ENCODE data around the gene KRTAP1-5. TPM values are rescaled to one million over a fixed set of nuclear protein-coding genes. Genes with fewer than 3 reads are reported as not detected.
A peak's percentile ranks its signal among the peaks of the same experiment; 100 is the strongest.

Gene KRTAP1-5
- total RNA-seq, 1 experiment from 2014 or later: not detected

GRCh38 chr17:41008811-41009210 is 18.2 kb downstream of the KRTAP1-5 start, which contains the start of gene KRTAP3-1:
KRTAP3-1 (minus strand) TSS chr17:41009128; CDS start chr17:41009074, 54 bp downstream.
- Histone ChIP-seq H4K20me1 (ENCODE audit: insufficient read depth) (no peaks in the 10 kb centered on the region), H3K79me2 (ENCODE audit: low read depth) (no peaks in the 10 kb centered on the region), H2AFZ (no peak within 1 kb of the TSS), H3K4me3 (no peak within 1 kb of the TSS), H3F3A (ENCODE audit: insufficient read depth, low read depth) (peaks cover 39% of the 10 kb centered on the region), H3K4me1 (replicated peaks; ENCODE audit: insufficient read depth) (peaks cover 51% of the 10 kb centered on the region), H3K36me3 (ENCODE audit: low read depth) (no peaks in the 10 kb centered on the region), H3K4me2 (peak within 1 kb of the TSS; percentile 34), H3K27ac (peak within 1 kb of the TSS; percentile 59), H3K9me3 (ENCODE audit: insufficient read depth, low read depth) (no peaks in the 10 kb centered on the region; the same call in 1 of the 2 replicates), H3K9me2 (ENCODE audit: insufficient read depth) (no peaks in the 10 kb centered on the region), H3K27me3 (ENCODE audit: insufficient read depth, low read depth) (no peaks in the 10 kb centered on the region)
- ChIA-PET CTCF (no interaction called here), POLR2A (ENCODE audit: unreplicated experiment) (interaction anchor here (1.0 kb wide), 1 partner anchor 486 kb away, joined by 8 read pairs; no protein-coding TSS in a partner anchor)
- intact Hi-C loops (cut with micrococcal nuclease; ENCODE audit: unreplicated experiment): no loop called here
- no peak for TF ChIP-seq EZH2 (IDR thresholded peaks at IDR 0.05; ENCODE audit: low read depth)
- TF ChIP-seq, protein P1, sequence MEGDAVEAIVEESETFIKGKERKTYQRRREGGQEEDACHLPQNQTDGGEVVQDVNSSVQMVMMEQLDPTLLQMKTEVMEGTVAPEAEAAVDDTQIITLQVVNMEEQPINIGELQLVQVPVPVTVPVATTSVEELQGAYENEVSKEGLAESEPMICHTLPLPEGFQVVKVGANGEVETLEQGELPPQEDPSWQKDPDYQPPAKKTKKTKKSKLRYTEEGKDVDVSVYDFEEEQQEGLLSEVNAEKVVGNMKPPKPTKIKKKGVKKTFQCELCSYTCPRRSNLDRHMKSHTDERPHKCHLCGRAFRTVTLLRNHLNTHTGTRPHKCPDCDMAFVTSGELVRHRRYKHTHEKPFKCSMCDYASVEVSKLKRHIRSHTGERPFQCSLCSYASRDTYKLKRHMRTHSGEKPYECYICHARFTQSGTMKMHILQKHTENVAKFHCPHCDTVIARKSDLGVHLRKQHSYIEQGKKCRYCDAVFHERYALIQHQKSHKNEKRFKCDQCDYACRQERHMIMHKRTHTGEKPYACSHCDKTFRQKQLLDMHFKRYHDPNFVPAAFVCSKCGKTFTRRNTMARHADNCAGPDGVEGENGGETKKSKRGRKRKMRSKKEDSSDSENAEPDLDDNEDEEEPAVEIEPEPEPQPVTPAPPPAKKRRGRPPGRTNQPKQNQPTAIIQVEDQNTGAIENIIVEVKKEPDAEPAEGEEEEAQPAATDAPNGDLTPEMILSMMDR (conservative IDR thresholded peaks at IDR 0.05): no peak
- DNase-seq: no peak
- no TSS peak for BruUV-seq (replicated peaks)

GRCh38 chr17:41004397-41004796 is 22.6 kb downstream of the KRTAP1-5 start:
- POLR2A ChIA-PET (ENCODE audit: unreplicated experiment): no interaction called here
- CTCF ChIA-PET: no interaction called here
- H3K9me2 ChIP-seq (ENCODE audit: insufficient read depth): no peaks in the 10 kb centered on the region

GRCh38 chr17:41003926-41004325 is 23.1 kb downstream of the KRTAP1-5 start:
- ChIA-PET POLR2A (ENCODE audit: unreplicated experiment) (no interaction called here), CTCF (interaction anchor here (0.7 kb wide), 1 partner anchor 14 kb away, joined by 3 read pairs; no protein-coding TSS in a partner anchor)
- no peak overlapping the region for H2AFZ ChIP-seq
- H3F3A ChIP-seq (ENCODE audit: insufficient read depth, low read depth): peaks cover 8% of the 10 kb centered on the region; the same call in 1 of the 2 replicates
- no peaks in the 10 kb centered on the region for H3K36me3 ChIP-seq (ENCODE audit: low read depth)
- no peaks in the 10 kb centered on the region for H4K20me1 ChIP-seq (ENCODE audit: insufficient read depth)
- H3K27me3 ChIP-seq (ENCODE audit: insufficient read depth, low read depth): no peaks in the 10 kb centered on the region
- H3K4me3 ChIP-seq: no peak overlapping the region
- H3K4me2 ChIP-seq: no peak overlapping the region
- intact Hi-C loops (cut with micrococcal nuclease; ENCODE audit: unreplicated experiment): no loop called here
- no peaks in the 10 kb centered on the region for H3K79me2 ChIP-seq (ENCODE audit: low read depth)
- BruUV-seq (replicated peaks): no TSS peak
- no peak overlapping the region for H3K27ac ChIP-seq
- H3K9me3 ChIP-seq (ENCODE audit: insufficient read depth, low read depth): peaks cover 4% of the 10 kb centered on the region; the same call in 1 of the 2 replicates
- no peak for DNase-seq
- no peaks in the 10 kb centered on the region for H3K9me2 ChIP-seq (ENCODE audit: insufficient read depth)
- peaks cover 23% of the 10 kb centered on the region for H3K4me1 ChIP-seq (replicated peaks; ENCODE audit: insufficient read depth)
- no peak for TF ChIP-seq EZH2 (IDR thresholded peaks at IDR 0.05; ENCODE audit: low read depth)
- TF ChIP-seq, protein P1 (conservative IDR thresholded peaks at IDR 0.05): no peak

More at GRCh38 chr17:41004397-41004796, 22.6 kb downstream of the KRTAP1-5 start:
- no peak overlapping the region for H3K4me3 ChIP-seq
- peaks cover 12% of the 10 kb centered on the region for H3F3A ChIP-seq (ENCODE audit: insufficient read depth, low read depth)
- no peak for DNase-seq
- H3K4me2 ChIP-seq: no peak overlapping the region
- H3K4me1 ChIP-seq (replicated peaks; ENCODE audit: insufficient read depth): peaks cover 28% of the 10 kb centered on the region
- H4K20me1 ChIP-seq (ENCODE audit: insufficient read depth): no peaks in the 10 kb centered on the region
- no peak overlapping the region for H3K27ac ChIP-seq
- H3K36me3 ChIP-seq (ENCODE audit: low read depth): no peaks in the 10 kb centered on the region
- TF ChIP-seq EZH2 (IDR thresholded peaks at IDR 0.05; ENCODE audit: low read depth): no peak
- TF ChIP-seq, protein P1 (conservative IDR thresholded peaks at IDR 0.05): no peak
- BruUV-seq (replicated peaks): no TSS peak
- H3K27me3 ChIP-seq (ENCODE audit: insufficient read depth, low read depth): no peaks in the 10 kb centered on the region
- H2AFZ ChIP-seq: no peak overlapping the region
- H3K9me3 ChIP-seq (ENCODE audit: insufficient read depth, low read depth): peaks cover 4% of the 10 kb centered on the region; the same call in 1 of the 2 replicates
- no peaks in the 10 kb centered on the region for H3K79me2 ChIP-seq (ENCODE audit: low read depth)
- intact Hi-C loops (cut with micrococcal nuclease; ENCODE audit: unreplicated experiment): no loop called here

Measured in PC-9 (cell line).